Stimulated activated CD4-positive, alpha-beta T cell treated with anti-CD3 and anti-CD28 coated beads, TNF-alpha, amount 100 ng/mL, for 4 hours (primary cell): Measurements from ENCODE around the gene SLC19A1.

Experiments used
- DNase-seq, 3 experiments: peaks; one replicate each; pipeline ENCODE4 v3.0.0-alpha.2; 2020; ENCODE audit warnings: low read depth in 3 of 3

SLC19A1 gene

GRCh38 chr21:45479691-45480675 is 62.3 kb downstream of the SLC19A1 start:
- no peak for DNase-seq

GRCh38 chr21:45478816-45479669 is 63.2 kb downstream of the SLC19A1 start:
- no peak for DNase-seq

DNA sequence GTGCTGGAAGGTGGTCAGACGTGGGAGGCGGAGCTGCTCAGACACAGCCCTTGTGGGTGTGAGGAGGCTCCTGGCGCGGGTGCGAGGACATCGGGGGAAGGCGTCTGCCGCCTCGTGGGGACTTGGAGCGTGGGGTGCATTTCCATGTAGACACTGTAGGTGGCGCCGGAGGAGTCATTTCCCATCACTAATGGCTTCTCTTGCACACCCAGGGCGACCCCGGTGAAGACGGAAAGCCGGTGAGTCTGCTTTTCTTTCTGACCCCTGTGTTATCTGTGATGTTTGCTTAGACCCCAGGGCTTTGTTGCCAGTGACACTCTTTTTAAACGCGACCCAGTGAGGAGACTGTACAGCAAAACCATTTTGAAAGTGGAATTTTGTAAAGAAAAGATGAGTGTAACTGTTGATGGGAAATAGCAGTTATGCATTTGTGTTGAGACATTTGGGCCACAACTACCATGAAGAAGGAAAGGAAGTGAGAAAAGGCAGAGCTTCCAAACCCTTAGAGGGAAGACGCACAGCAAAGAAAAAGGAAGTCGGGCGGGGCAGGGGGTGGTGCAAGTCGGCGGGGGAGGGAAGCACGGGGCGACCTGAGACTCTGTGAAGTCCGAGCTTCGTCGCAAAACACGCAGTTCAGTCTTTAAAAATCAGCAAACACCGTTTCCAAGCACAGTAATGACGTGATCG is 64.0 kb downstream of the SLC19A1 start:
- peak; percentile 65 to 72 (median 69) for DNase-seq

- DNase-seq = no peak
These were observed 64.8 kb downstream of the SLC19A1 start for GRCh38 chr21:45477176-45478114.

- no peak for DNase-seq
These were observed 65.7 kb downstream of the SLC19A1 start for GRCh38 chr21:45476582-45476981.

DNA sequence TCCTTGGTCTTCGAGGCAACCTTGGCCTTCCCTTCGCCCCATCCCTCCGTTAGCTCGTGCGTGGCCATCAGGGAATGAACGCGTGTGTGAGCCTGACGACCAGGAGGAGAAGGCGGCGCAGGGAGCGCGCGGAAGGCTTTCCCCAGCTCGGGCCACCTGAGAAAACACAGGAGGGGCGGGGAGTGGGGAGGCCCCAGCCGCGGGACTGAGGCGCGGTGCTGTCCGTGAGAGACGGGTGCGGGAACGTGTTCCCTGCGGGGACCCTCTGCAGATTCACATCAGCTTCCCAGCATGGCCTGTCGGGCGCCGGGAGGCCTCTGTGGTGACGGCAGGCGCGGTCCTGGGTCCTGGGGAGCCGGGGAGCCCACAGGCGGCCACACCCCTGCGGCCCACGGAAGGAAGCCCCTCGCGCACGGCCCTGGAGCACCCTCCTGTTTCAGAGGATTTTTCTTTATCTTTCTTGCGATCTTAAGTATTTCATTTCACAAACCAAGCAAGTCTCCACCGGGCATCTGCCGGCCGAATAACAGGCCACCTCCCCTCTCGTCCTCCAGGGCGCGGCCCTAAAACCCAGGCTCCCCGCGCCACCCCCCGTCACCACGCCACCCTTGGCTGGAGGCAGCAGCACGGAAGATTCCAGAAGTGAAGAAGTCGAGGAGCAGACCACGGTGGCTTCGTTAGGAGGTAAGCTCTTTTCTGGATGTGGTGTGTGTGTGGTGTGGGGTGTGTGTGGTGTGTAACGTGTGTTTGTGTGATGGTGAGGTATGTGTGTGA is 66.3 kb downstream of the SLC19A1 start:
- no peak for DNase-seq

- DNase-seq = no peak
These were observed 67.1 kb downstream of the SLC19A1 start for GRCh38 chr21:45475004-45475685.

DNA sequence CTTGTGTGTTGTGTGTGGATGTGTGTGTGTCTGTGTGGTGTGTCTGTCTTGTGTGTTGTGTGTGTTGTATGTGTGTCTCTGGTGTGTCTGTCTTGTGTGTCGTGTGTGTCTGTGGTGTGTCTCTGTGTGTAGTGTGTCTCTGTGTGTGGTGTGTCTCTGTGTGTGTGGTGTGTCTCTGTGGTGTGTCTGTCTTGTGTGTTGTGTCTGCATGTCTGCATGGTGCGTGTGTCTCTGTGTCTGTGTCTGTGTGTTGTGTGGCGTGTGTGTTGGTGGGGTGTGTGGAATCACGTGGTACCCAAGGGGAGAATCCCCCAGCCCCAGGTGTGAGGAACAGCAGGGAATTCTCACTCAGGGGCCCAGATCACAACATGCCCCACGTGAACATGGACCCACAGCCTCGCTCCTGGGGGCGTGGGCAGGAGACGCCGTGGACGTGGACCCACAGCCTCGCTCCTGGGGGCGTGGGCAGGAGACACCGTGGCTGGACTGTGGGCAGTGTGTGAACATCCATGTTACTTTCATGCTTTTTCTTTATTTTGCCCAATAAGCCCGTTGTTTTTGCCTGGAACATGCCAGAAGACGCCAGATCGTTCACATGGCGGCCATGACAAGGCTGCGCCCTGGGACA is 67.8 kb downstream of the SLC19A1 start:
- no peak for DNase-seq

DNA sequence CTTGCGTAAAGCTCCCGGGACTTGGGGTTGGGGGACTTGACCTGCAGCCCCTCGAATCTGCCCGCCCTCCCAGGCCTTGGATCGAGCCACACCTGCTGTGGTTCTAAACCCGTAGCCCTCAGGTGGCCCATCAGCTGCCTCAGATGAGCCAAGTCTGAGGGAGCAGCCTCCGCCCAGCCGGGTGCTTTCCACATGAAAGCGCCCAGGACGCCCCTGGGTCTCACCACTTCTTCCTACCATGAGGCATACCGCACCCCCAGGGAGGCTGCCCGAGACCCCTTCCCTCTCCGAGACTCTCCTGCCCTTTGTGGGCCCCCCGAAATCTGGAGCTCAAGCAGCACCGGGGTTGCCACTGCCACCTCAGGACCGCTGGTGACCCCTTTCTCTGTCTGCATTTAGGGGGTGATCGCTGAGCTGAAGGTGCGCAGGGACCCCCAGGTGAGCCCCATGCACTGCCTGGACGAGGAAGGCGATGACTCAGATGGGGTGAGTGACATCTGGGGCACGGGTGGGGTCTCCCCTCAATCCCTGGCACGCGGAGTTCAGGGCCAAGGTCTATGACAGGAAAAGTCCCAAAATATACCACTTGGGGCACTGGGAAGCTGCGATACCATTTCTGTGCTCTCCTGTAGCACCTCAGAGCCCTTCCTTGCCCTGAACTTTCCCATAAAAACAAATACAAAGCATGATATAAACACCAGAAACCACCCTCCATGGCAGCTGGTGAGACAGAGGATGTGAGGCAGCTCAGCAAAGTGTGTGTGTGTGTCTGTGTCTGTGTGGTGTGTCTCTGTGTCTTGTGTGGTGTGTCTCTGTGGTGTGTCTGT is 68.5 kb downstream of the SLC19A1 start:
- DNase-seq = no peak

DNA sequence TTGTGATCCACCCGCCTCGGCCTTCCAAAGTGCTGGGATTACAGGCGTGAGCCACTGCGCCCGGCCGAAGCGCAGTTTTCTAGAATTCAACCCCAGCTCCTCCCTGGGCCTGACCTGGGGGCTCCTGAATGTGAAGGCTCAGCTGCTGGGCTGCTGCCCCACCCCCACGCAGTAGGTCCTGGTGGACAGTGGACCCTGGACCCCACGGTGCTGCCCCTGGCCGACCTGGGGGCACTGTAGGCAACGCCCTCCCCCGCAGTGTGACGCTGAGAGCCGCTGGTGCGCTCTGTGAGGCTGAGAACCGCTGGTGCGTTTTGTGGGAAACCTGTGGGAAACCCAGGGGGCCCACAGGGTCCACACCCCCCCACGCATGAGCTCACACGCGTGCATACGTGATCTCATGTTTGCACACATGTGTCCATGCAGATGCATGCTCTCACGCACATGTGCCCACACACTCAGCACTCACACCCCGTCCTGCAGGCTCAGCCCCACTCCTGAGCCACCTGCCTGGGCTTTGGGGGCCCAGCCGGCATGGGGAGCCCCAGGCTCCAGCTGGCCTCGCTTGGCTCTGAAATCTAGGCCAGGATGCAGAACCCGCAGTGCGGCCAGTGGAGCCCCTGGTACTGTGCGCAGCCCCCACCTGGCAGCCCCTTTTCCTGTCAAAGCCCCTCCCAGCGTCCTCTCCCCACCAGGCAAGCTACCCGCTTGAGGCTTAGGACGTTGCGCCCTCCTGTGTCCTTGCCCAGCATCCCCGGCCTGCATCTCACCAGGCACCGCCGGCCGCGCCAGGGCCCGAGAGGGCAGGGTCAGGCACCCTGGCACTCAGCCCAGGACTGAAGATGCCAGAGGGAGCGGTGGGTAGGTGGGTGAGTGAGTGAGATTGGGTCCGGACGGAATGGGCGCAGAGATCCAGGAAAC is 69.5 kb downstream of the SLC19A1 start:
- DNase-seq = no peak

GRCh38 chr21:45471525-45472221 is 70.6 kb downstream of the SLC19A1 start:
- DNase-seq = no peak

DNA sequence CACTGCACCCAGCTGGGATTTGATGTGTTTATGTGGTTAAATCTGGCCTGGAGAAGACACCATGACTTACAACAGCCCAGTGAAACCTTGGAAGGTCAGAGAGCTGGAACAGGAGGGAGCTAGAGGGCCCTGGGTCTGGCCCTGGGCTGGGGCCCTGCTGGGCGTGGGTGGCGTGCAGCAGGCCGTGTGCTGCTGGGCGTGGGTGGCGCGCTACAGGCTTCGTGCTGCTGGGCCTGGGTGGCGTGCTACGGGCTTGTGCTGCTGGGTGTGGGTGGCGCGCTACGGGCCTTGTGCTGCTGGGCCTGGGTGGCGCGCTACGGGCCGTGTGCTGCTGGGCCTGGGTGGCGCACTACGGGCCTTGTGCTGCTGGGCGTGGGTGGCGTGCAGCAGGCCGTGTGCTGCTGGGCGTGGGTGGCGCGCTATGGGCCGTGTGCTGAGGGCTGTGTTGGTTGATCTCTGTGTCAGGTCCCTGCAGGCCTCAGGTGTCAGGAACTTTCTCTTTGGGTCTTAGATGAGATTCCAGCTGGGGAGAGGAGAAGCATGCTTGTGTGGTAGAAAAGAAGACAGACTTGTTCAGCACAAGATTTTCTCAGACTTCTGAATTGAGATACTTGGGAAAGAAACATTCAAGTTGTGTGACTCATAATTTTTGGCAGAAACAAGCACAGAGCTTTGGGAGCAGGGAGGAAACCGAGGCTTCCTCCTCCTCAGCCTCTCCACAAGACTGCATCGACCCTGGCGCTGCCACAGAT is 71.3 kb downstream of the SLC19A1 start:
- DNase-seq = peak in 2 of 3 experiments; percentile 44 to 50

GRCh38 chr21:45470087-45470515 is 72.1 kb downstream of the SLC19A1 start:
- DNase-seq = no peak

GRCh38 chr21:45469273-45470086 is 72.8 kb downstream of the SLC19A1 start:
- DNase-seq = no peak

- no peak for DNase-seq
These were observed 73.3 kb downstream of the SLC19A1 start for GRCh38 chr21:45468971-45469272.
